ENCODE measurements around the gene LRRC47.

Gene LRRC47

DNA sequence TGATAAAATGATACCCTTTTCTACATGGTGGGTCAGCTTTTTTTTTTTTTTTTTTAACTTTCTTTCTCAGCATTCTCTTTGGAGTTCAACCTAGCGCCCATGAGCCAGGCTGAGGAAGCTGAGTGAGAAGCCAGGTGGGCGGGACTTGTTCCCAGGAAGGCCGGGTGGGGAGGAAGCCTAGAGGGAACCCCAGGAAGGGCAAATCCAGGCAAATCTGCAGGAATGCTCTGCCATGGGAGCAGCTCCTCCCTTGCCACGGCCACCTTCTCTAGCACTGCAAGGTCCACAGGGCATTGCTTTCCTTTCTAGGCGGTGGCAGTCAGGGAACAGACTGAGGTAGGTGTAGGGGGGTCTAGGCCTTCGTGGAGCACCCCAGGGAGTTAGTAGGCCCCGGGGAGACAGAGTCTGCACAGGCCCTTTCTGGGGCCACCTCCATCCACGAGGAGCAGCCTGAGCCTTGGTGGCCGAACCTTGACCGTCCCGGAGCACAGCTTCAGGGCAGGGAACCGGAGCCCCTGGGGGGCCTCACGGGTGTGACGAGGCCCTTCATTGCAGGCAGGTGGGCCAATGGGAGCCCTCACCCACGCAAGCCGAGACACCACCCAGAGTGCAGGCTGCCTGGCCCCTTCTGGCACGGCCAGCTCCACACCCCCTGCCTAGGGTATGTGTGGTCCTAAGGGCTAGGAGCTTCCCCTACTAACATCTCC is 62.3 kb downstream of the LRRC47 start:
- DNase-seq (ENCODE audit: low read depth, low spot score), result no peak
- peaks cover 2% of the 10 kb centered on the region; the same call in 1 of the 2 replicates for H3K36me3 ChIP-seq (ENCODE audit: insufficient read depth, low read length)
- H3K27ac ChIP-seq, result no peak overlapping the region
- H3K9ac ChIP-seq (ENCODE audit: insufficient read length), result no peak overlapping the region
- no peak for TF ChIP-seq POLR2AphosphoS5 (IDR thresholded peaks at IDR 0.05; ENCODE audit: borderline replicate concordance, low read depth, low read length)
- no peak for TF ChIP-seq EZH2 (IDR thresholded peaks at IDR 0.05)
- TF ChIP-seq FOXP2 (optimal IDR thresholded peaks at IDR 0.05; ENCODE audit: control extremely low read depth, extremely low read length, insufficient read depth), result no peak
- no peak overlapping the region for H3K4me3 ChIP-seq
- H3K9me3 ChIP-seq (ENCODE audit: low read depth, low read length), result no peaks in the 10 kb centered on the region

DNA sequence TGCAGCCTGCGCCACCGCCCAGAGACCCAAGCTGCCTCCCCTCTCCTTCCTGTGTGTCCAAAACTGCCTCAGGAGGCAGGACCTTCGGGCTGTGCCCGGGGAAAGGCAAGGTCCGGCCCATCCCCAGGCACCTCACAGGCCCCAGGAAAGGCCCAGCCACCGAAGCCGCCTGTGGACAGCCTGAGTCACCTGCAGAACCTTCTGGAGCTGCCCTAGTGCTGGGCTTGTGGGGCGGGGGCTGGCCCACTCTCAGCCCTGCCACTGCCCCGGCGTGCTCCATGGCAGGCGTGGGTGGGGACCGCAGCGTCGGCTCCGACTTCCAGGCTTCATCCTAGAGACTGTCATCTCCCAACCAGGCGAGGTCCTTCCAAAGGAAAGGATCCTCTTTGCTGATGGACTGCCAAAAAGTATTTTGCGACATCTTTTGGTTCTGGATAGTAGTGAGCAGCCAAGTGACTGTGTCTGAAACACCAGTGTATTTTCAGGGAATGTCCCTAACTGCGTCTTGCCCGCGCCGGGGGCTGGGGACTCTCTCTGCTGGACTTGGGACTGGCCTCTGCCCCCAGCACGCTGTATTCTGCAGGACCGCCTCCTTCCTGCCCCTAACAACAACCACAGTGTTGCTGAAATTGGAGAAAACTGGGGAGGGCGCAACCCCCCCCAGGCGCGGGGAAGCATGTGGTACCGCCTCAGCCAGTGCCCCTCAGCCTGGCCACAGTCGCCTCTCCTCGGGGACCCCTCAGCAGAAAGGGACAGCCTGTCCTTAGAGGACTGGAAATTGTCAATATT is 63.0 kb downstream of the LRRC47 start:
- no peak overlapping the region for H3K4me3 ChIP-seq
- TF ChIP-seq FOXP2 (optimal IDR thresholded peaks at IDR 0.05; ENCODE audit: control extremely low read depth, extremely low read length, insufficient read depth) (no peak), EZH2 (IDR thresholded peaks at IDR 0.05) (no peak)
- H3K9me3 ChIP-seq (ENCODE audit: low read depth, low read length), result no peaks in the 10 kb centered on the region
- peaks cover under 1% of the 10 kb centered on the region; the same call in 1 of the 2 replicates for H3K36me3 ChIP-seq (ENCODE audit: insufficient read depth, low read length)
- DNase-seq (ENCODE audit: low read depth, low spot score), result no peak
- H3K9ac ChIP-seq (ENCODE audit: insufficient read length), result no peak overlapping the region
- no peak overlapping the region for H3K27ac ChIP-seq

DNA sequence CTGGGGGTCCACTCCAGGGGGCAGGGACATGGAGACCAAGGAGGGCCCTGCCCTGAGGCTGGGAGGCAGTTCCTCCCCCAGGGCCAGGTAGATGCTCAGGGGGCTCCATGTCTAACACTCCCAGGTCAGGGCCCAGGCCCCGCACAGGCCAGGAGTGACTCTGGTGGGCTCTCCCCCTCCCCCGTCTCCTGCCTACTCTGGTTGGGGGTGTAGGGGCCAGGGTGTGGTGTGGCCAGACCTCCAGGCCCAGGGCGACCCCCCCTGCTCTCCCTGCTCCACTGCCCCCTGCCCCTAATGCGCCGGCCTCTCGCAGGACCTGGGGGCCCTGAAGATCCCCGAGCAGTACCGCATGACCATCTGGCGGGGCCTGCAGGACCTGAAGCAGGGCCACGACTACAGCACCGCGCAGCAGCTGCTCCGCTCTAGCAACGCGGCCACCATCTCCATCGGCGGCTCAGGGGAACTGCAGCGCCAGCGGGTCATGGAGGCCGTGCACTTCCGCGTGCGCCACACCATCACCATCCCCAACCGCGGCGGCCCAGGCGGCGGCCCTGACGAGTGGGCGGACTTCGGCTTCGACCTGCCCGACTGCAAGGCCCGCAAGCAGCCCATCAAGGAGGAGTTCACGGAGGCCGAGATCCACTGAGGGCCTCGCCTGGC is 63.7 kb downstream of the LRRC47 start:
- no peaks in the 10 kb centered on the region for H3K9me3 ChIP-seq (ENCODE audit: low read depth, low read length)
- no peak overlapping the region for H3K4me3 ChIP-seq
- H3K9ac ChIP-seq (ENCODE audit: insufficient read length), result no peak overlapping the region
- TF ChIP-seq POLR2AphosphoS5 (IDR thresholded peaks at IDR 0.05; ENCODE audit: borderline replicate concordance, low read depth, low read length) (no peak), FOXP2 (optimal IDR thresholded peaks at IDR 0.05; ENCODE audit: control extremely low read depth, extremely low read length, insufficient read depth) (no peak), EZH2 (IDR thresholded peaks at IDR 0.05) (no peak)
- H3K36me3 ChIP-seq (ENCODE audit: insufficient read depth, low read length), result no peaks in the 10 kb centered on the region
- H3K27ac ChIP-seq, result no peak overlapping the region
- no peak for DNase-seq (ENCODE audit: low read depth, low spot score)

DNA sequence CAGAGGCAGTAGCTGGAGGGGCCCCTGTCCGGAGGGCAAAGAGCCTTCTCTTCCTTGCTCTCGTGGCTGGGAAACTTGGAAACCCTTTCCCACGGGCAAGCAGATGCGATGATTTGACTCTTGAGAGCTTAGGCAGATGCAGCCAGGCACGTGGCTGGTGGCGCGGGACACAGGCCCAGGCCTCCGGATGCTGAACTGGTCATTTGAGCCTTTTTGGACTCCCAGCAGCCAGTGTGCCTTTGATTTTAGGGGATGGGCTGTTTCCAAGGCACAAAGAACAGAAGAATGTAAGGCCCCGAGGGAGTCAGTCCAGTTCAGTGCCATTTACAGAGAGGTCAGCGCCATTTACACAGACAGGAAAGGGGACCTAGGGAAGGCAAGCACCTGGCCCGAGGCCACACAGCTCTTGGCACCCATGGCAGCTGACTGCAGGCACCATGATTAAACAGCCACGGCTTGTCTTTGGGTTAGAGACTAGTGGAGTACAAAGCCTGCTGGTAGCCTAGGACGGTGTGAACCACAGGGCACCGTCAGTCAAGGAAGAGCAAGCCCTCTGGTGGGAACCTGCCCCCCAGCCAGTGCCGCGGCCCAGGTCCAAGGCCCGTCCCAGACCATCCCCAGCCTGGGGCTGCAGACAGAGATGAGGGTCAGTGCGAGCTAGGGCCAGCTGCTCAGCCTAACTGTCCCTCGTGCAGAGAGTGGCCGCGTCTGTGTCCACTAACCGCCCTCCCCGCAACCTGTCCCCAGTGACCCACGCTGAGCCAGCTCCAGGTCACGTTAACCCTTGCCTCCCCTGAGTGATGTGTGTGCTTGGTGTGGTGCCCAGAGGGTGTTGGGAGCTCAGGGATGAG is 64.5 kb downstream of the LRRC47 start:
- Histone ChIP-seq H3K9ac (ENCODE audit: insufficient read length) (no peak overlapping the region), H3K27ac (no peak overlapping the region), H3K4me3 (no peak overlapping the region), H3K9me3 (ENCODE audit: low read depth, low read length) (no peaks in the 10 kb centered on the region), H3K36me3 (ENCODE audit: insufficient read depth, low read length) (no peaks in the 10 kb centered on the region)
- no peak for TF ChIP-seq EZH2 (IDR thresholded peaks at IDR 0.05)
- TF ChIP-seq FOXP2 (optimal IDR thresholded peaks at IDR 0.05; ENCODE audit: control extremely low read depth, extremely low read length, insufficient read depth), result no peak
- no peak for TF ChIP-seq POLR2AphosphoS5 (IDR thresholded peaks at IDR 0.05; ENCODE audit: borderline replicate concordance, low read depth, low read length)
- no peak for DNase-seq (ENCODE audit: low read depth, low spot score)

DNA sequence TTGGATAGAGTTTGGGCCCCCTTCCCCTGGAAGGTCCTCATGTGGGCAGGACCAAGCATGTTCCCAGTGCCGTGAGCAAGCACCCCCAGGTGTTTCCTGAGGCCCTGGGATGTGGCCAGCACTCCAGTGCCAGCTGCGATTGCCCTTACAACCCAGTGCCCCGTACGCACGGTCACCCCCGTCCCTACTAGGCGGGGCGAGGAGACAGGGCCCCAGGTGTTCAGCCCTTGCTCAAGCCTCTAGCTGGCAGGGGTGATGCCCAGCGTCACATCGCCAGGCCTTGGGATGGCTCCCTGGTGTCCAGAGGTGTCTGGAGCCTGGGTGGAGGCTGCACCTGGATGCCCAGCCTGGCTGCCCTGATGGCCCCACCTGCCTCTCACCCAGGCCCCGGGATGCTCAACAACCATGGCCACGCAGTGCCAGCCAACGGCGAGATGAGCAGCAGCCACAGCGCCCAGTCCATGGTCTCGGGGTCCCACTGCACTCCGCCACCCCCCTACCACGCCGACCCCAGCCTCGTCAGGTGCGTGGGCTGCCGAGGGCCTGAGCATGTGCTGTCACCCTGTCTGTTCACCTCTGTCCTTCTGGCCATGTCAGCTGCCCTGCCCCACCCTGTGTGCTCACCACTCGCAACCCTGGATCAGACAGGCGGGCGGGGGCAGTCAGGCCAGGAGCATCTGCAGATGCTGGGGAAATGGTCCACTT is 65.6 kb downstream of the LRRC47 start:
- no peaks in the 10 kb centered on the region for H3K36me3 ChIP-seq (ENCODE audit: insufficient read depth, low read length)
- no peak for DNase-seq (ENCODE audit: low read depth, low spot score)
- no peaks in the 10 kb centered on the region for H3K9me3 ChIP-seq (ENCODE audit: low read depth, low read length)
- no peak overlapping the region for H3K9ac ChIP-seq (ENCODE audit: insufficient read length)
- TF ChIP-seq POLR2AphosphoS5 (IDR thresholded peaks at IDR 0.05; ENCODE audit: borderline replicate concordance, low read depth, low read length), result no peak
- no peak for TF ChIP-seq FOXP2 (optimal IDR thresholded peaks at IDR 0.05; ENCODE audit: control extremely low read depth, extremely low read length, insufficient read depth)
- TF ChIP-seq EZH2 (IDR thresholded peaks at IDR 0.05), result no peak
- no peak overlapping the region for H3K4me3 ChIP-seq
- no peak overlapping the region for H3K27ac ChIP-seq

DNA sequence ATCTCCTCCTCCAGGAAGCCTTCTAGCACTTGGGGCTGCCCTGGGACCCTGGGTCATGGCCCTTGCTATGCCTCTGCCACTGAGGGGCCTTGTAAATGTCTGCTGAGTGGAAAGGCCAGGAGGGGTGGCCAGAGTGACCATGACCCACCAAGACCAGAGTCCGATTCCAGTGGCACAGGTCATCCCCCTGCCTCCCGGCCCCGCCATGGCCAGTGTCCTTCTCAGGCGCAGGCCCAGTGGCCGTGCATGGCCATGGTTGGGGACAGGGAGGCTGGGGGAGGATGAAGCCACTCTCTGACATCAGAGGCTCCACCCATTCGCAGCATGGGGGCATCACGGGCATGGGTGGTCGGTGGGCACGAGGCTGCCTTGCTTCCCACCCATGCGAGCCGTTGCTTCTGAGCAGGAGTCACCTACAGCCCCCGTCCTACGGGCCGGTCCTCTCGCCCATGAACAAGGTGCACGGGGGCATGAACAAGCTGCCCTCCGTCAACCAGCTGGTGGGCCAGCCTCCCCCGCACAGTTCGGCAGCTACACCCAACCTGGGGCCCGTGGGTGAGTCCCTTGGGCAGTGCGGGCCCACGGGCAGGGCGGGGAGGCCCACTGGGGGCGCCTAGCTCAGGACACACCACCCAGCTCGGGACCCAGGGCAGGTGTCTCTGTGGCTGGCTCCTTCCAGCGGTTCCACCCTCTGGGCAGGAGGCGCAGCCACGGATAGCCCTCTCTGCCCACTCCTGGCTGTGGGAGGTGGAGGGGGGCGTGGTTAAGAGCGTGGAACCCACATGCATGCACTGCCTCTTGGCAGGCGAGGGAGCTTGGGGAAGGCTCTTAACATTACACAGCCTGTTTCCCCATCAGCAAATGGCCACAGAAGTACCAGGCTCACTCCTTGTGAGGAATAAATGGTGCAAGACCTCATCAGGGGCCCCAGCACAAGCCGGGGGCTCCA is 66.4 kb downstream of the LRRC47 start:
- TF ChIP-seq EZH2 (IDR thresholded peaks at IDR 0.05) (no peak), POLR2AphosphoS5 (IDR thresholded peaks at IDR 0.05; ENCODE audit: borderline replicate concordance, low read depth, low read length) (no peak), FOXP2 (optimal IDR thresholded peaks at IDR 0.05; ENCODE audit: control extremely low read depth, extremely low read length, insufficient read depth) (no peak)
- no peaks in the 10 kb centered on the region for H3K9me3 ChIP-seq (ENCODE audit: low read depth, low read length)
- H3K9ac ChIP-seq (ENCODE audit: insufficient read length), result no peak overlapping the region
- no peak overlapping the region for H3K27ac ChIP-seq
- H3K36me3 ChIP-seq (ENCODE audit: insufficient read depth, low read length), result no peaks in the 10 kb centered on the region
- no peak overlapping the region for H3K4me3 ChIP-seq
- DNase-seq (ENCODE audit: low read depth, low spot score), result no peak
